ENCODE measurements around the gene HMCN2. TPM values are rescaled to one million over a fixed set of nuclear protein-coding genes. Genes with fewer than 3 reads are reported as not detected.

Gene HMCN2
- total RNA-seq, 1 donor from 2014 or later: 9.3 TPM

DNA sequence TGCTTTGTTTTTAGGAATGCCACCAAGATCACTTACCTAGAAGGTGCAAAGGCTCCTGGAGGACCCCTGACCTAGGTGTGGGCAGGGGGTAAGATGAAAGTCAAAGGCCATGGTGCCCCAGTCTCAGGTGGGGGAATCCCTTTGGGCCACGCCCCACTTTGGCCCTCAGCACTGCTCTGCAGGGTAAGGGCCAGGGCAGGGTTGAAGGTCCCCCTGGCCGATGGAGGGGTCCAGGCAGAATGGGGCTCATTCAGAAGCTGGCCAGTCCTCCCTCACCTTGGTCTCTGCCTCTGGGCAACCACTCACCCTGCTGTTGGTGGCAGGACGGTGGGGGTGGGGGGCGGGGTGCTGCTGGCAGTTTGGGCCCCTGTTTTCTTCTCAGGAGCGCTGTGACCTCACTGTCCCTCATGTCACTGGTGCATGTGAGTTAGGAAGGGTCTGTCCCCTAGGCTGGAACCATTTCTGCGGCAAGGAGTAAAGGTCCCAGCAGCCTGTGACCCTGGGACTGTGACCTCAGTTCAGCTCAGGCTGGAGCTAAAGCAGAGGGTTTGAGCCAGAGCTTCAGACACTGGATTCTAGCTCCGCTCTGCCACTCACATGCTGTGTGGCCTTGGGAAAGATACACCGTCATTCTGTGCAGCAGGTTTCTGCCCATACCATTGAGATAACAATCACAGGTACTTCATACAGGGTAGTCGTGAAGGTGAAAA is 177.3 kb downstream of the HMCN2 start:
- peaks cover 20% of the 10 kb centered on the region for H3K4me1 Mint-ChIP-seq (ENCODE audit: low read depth, unreplicated experiment)
- peaks cover 18% of the 10 kb centered on the region for H3K36me3 Mint-ChIP-seq (ENCODE audit: unreplicated experiment)
- no peak for DNase-seq

DNA sequence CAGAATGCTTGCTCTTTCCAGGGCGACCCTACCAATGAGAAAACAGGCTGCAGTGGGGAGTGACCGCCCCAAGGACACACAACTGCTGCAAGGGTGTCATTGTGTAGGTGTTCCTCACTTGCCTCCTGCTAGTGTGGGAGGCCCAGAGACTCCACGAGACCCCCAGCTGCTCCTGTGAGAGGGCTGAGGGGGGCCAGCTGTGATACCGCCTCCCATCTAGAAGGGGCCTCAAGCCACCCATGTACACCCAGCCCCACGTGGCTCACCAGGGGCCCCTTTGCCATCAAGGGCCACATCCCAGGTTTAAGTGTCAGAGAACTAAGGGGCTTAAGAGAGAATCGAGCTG is 177.9 kb downstream of the HMCN2 start:
- Mint-ChIP-seq H3K9me3 (ENCODE audit: unreplicated experiment) (peaks cover 5% of the 10 kb centered on the region), H3K27ac (ENCODE audit: unreplicated experiment) (no peak overlapping the region), H3K36me3 (ENCODE audit: unreplicated experiment) (peaks cover 18% of the 10 kb centered on the region), H3K4me1 (ENCODE audit: low read depth, unreplicated experiment) (peaks cover 24% of the 10 kb centered on the region), H3K27me3 (ENCODE audit: unreplicated experiment) (peaks cover 10% of the 10 kb centered on the region), H3K4me3 (ENCODE audit: unreplicated experiment) (no peak overlapping the region)
- TF ChIP-seq CTCF (IDR thresholded peaks at IDR 0.05; ENCODE audit: partially characterized antibody, unreplicated experiment): no peak
- no peak for DNase-seq

More for the DNA sequence above, 177.3 kb downstream of the HMCN2 start:
- Mint-ChIP-seq H3K4me3 (ENCODE audit: unreplicated experiment) (peak overlapping the region; percentile 20), H3K27ac (ENCODE audit: unreplicated experiment) (no peak overlapping the region), H3K27me3 (ENCODE audit: unreplicated experiment) (peaks cover 5% of the 10 kb centered on the region), H3K9me3 (ENCODE audit: unreplicated experiment) (peaks cover 5% of the 10 kb centered on the region)
- TF ChIP-seq CTCF (IDR thresholded peaks at IDR 0.05; ENCODE audit: partially characterized antibody, unreplicated experiment): no peak

DNA sequence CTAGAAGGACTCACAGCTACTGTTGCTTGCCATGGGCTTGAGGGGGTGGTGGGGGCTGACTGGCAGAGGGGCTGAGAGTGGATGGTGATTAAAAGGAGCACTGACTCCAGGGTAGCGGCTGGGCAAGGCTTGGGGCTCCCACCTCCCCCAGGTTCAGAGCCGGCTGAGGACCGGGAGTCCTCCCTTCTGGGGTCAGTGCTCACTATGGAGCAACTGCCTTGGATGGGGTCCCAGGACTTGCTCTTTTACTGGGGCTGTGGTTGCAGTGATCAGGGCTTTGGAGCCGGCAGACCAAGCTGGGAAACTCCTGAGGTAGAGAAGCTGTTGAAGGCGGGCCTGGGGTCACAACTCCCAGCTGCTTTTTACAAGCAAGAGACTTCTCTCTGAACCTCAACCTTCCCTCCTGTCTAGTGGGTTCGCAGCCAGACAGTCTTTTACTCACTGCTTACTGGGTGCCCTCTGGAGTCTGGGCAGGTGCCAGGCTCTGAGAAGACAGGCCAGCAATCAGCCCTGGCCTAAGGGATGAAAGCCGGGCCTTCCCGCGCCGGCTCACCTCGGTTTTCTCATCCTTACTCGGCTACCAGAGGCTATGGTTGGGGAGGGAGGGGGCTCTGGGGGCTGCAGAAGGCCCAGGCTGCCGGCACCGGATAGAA is 178.4 kb downstream of the HMCN2 start:
- peaks cover 18% of the 10 kb centered on the region for H3K36me3 Mint-ChIP-seq (ENCODE audit: unreplicated experiment)
- TF ChIP-seq CTCF (IDR thresholded peaks at IDR 0.05; ENCODE audit: partially characterized antibody, unreplicated experiment): no peak
- no peak for DNase-seq
- H3K9me3 Mint-ChIP-seq (ENCODE audit: unreplicated experiment): peaks cover 5% of the 10 kb centered on the region
- H3K4me1 Mint-ChIP-seq (ENCODE audit: low read depth, unreplicated experiment): peaks cover 24% of the 10 kb centered on the region
- H3K27ac Mint-ChIP-seq (ENCODE audit: unreplicated experiment): no peak overlapping the region
- no peak overlapping the region for H3K4me3 Mint-ChIP-seq (ENCODE audit: unreplicated experiment)
- H3K27me3 Mint-ChIP-seq (ENCODE audit: unreplicated experiment): peaks cover 13% of the 10 kb centered on the region

DNA sequence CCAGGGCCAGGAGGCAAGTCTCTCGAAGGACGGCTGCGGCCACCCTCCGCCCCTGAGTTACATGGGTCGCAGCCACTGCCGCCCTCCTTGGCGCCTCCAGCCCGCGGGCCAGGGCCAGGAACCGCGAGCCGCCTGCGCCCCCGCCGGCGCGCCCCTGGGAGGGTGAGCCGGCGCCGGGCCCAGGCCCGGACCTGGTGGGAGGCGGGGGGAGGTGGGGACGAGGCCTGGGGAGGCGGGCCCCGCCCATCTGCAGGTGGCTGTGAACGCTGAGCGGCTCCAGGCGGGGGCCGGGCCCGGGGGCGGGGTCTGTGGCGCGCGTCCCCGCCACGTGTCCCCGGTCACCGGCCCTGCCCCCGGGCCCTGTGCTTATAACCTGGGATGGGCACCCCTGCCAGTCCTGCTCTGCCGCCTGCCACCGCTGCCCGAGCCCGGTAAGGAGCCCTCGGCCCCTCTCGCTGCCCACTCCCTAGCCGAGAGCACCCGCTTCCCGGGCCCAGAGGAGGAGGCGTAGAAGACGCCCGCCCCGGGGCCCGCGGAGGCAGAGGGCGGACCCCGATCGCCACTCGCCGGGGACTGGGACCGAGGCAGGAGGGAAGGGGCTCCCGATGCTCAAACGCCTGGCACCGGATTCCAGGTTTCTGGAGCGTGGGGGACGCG is 179.1 kb downstream of the HMCN2 start, which contains the start of gene ASS1:
ASS1 (plus strand) TSS at position 397 of the 657 bp plus-strand sequence. CDS start 7,268 bp downstream, outside the sequence.
- H3K4me3 Mint-ChIP-seq (ENCODE audit: unreplicated experiment): peak within 1 kb of the TSS; percentile 80
- peak within 1 kb of the TSS; percentile 44 for H3K27ac Mint-ChIP-seq (ENCODE audit: unreplicated experiment)
- peaks cover 5% of the 10 kb centered on the region for H3K9me3 Mint-ChIP-seq (ENCODE audit: unreplicated experiment)
- no peak for TF ChIP-seq CTCF (IDR thresholded peaks at IDR 0.05; ENCODE audit: partially characterized antibody, unreplicated experiment)
- peaks cover 24% of the 10 kb centered on the region for H3K4me1 Mint-ChIP-seq (ENCODE audit: low read depth, unreplicated experiment)
- DNase-seq: no peak
- peaks cover 14% of the 10 kb centered on the region for H3K36me3 Mint-ChIP-seq (ENCODE audit: unreplicated experiment)
- peaks cover 9% of the 10 kb centered on the region for H3K27me3 Mint-ChIP-seq (ENCODE audit: unreplicated experiment)

Data from glutamatergic neuron (in vitro differentiated cells).